H1 (cell line): Measurements from ENCODE around the gene LENG1. TPM values are rescaled to one million over a fixed set of nuclear protein-coding genes. Genes with fewer than 3 reads are reported as not detected.

Experiments used
- CTCF ChIA-PET: fragments of 300-600 bp; sonication (Branson Sonifier 250); formaldehyde crosslinking; loops from one replicate; lab custom pipeline; 2021; ENCODE audit not compliant: partially characterized antibody; lab: Charles Lee
- POLR2A ChIA-PET: fragments of 300-600 bp; sonication (Branson Sonifier 250); formaldehyde crosslinking; loops from one replicate; lab custom pipeline; 2021; ENCODE audit warnings: inconsistent platforms; ENCODE audit not compliant: partially characterized antibody; lab: Charles Lee
- DNase-seq, 2 experiments: peaks; one replicate each; pipeline versions ENCODE4 v3.0.0 to v3.0.0-alpha.2; 2010 to 2022; ENCODE audit warnings: low spot score in 2 of 2, low read depth in 1 of 2, mixed read lengths in 1 of 2
- FAIRE-seq: peaks from 2 replicates; lab custom pipeline; 2011; peaks lifted over from hg19 to GRCh38; lab: Jason Lieb, UNC
- H2AFZ ChIP-seq: 2 replicates; pipeline ENCODE4 v1.8.1; 2012; ENCODE audit warnings: low read length, inconsistent platforms
- H2AK5ac ChIP-seq: 2 replicates; pipeline ENCODE4 v1.6.1; 2013; ENCODE audit warnings: low read depth, low read length
- H2BK120ac ChIP-seq: replicated peaks from 2 replicates; pipeline ENCODE3; 2013; ENCODE audit warnings: low read depth, low read length, inconsistent platforms
- H2BK12ac ChIP-seq: 2 replicates; pipeline ENCODE4 v1.6.1; 2013; ENCODE audit warnings: low read depth, low read length
- H2BK15ac ChIP-seq: 2 replicates; pipeline ENCODE4 v1.6.1; 2013; ENCODE audit warnings: low read length
- H2BK20ac ChIP-seq: 2 replicates; pipeline ENCODE4 v1.6.1; 2013; ENCODE audit warnings: low read length
- H2BK5ac ChIP-seq: 2 replicates; pipeline ENCODE4 v1.6.1; 2013; ENCODE audit warnings: low read depth, low read length
- H3K14ac ChIP-seq: 2 replicates; pipeline ENCODE4 v1.6.1; 2013; ENCODE audit warnings: inconsistent platforms; ENCODE audit not compliant: insufficient read length
- H3K18ac ChIP-seq: 2 replicates; pipeline ENCODE4 v1.6.1; 2013; ENCODE audit warnings: low read length; ENCODE audit errors: extremely low read depth
- H3K23ac ChIP-seq: 2 replicates; pipeline ENCODE4 v1.6.1; 2013; ENCODE audit warnings: inconsistent platforms; ENCODE audit not compliant: insufficient read length
- H3K23me2 ChIP-seq: 2 replicates; pipeline ENCODE4 v1.6.1; 2013; ENCODE audit warnings: low read depth, low read length
- H3K27ac ChIP-seq: 2 replicates; pipeline ENCODE4 v1.6.1; 2011; ENCODE audit warnings: low read depth, low read length, inconsistent platforms
- H3K27me3 ChIP-seq, 4 experiments: replicated peaks in 1 of 4; 1 replicate in 1 of 4; 2 replicates in 3 of 4; pipeline versions ENCODE4 v1.6.1 to v1.8.1; 2011 to 2013; ENCODE audit warnings: low read length in 3 of 4, mild to moderate bottlenecking in 3 of 4, inconsistent platforms in 2 of 4, mixed read lengths in 2 of 4, moderate library complexity in 1 of 4; ENCODE audit not compliant: control insufficient read depth in 3 of 4, insufficient read depth in 3 of 4; ENCODE audit errors: extremely low read depth in 1 of 4
- H3K36me3 ChIP-seq, 4 experiments: 2 replicates each; pipeline versions ENCODE4 v1.6.1 to v1.8.1; 2011 to 2013; ENCODE audit warnings: mild to moderate bottlenecking in 4 of 4, low read length in 3 of 4, moderate library complexity in 2 of 4, control low read depth in 1 of 4, inconsistent platforms in 1 of 4; ENCODE audit not compliant: insufficient read depth in 4 of 4, control insufficient read depth in 2 of 4
- H3K4ac ChIP-seq: replicated peaks from 2 replicates; pipeline ENCODE3; 2013; ENCODE audit warnings: low read length, low read depth, mixed read lengths, inconsistent platforms; ENCODE audit not compliant: insufficient read length
- H3K4me1 ChIP-seq, 4 experiments: replicated peaks in 1 of 4; 1 replicate in 1 of 4; 2 replicates in 3 of 4; pipeline versions ENCODE4 v1.6.1 to v1.8.1; 2011 to 2013; ENCODE audit warnings: low read length in 3 of 4, inconsistent platforms in 2 of 4, mixed read lengths in 1 of 4; ENCODE audit not compliant: insufficient read depth in 4 of 4, control insufficient read depth in 3 of 4
- H3K4me2 ChIP-seq, 2 experiments: 2 replicates each; pipeline versions ENCODE4 v1.6.1 to v1.8.1; 2011 to 2013; ENCODE audit warnings: low read depth in 2 of 2, low read length in 2 of 2, control low read depth in 1 of 2, inconsistent platforms in 1 of 2, mild to moderate bottlenecking in 1 of 2; ENCODE audit not compliant: insufficient read depth in 1 of 2
- H3K4me3 ChIP-seq, 4 experiments: fragments of 200-600, 300-600 bp in 1 of 4; sonication (generic), shearing (Covaris generic), sonication (Bioruptor Twin) in 1 of 4; 2 replicates each; pipeline versions ENCODE4 v1.5.1 to v1.8.1; 2011 to 2016; ENCODE audit warnings: low read length in 4 of 4, low read depth in 3 of 4, control low read depth in 2 of 4, inconsistent platforms in 2 of 4, mild to moderate bottlenecking in 2 of 4, mixed read lengths in 1 of 4, moderate library complexity in 1 of 4; ENCODE audit not compliant: insufficient read depth in 2 of 4; ENCODE audit errors: extremely low read depth in 1 of 4
- H3K56ac ChIP-seq: replicated peaks from 2 replicates; pipeline ENCODE3; 2013; ENCODE audit warnings: low read depth, mild to moderate bottlenecking, mixed read lengths, low read length, inconsistent platforms; ENCODE audit not compliant: insufficient read length
- H3K79me1 ChIP-seq: 2 replicates; pipeline ENCODE4 v1.6.1; 2013; ENCODE audit warnings: low read depth, low read length, control low read depth
- H3K79me2 ChIP-seq, 2 experiments: 2 replicates each; pipeline versions ENCODE4 v1.6.1 to v1.8.1; 2012 to 2013; ENCODE audit warnings: low read length in 2 of 2, mild to moderate bottlenecking in 2 of 2, inconsistent platforms in 1 of 2; ENCODE audit not compliant: insufficient read depth in 2 of 2, control insufficient read depth in 1 of 2
- H3K9ac ChIP-seq, 4 experiments: replicated peaks in 1 of 4; 1 replicate in 1 of 4; 2 replicates in 3 of 4; pipeline versions ENCODE4 v1.6.1 to v1.8.1; 2011 to 2013; ENCODE audit warnings: low read depth in 3 of 4, low read length in 3 of 4, control low read depth in 2 of 4, mild to moderate bottlenecking in 2 of 4, moderate library complexity in 2 of 4, inconsistent platforms in 1 of 4; ENCODE audit errors: extremely low read depth in 1 of 4
- H3K9me3 ChIP-seq, 2 experiments: 2 replicates each; pipeline versions ENCODE4 v1.6.1 to v1.8.1; 2012 to 2013; ENCODE audit warnings: mild to moderate bottlenecking in 2 of 2, moderate library complexity in 2 of 2, control low read depth in 1 of 2, inconsistent platforms in 1 of 2, low read depth in 1 of 2, low read length in 1 of 2, mixed read lengths in 1 of 2; ENCODE audit not compliant: insufficient read depth in 2 of 2
- H4K20me1 ChIP-seq, 2 experiments: replicated peaks in 1 of 2; 2 replicates each; pipeline versions ENCODE3 to v1.8.1; 2011 to 2013; ENCODE audit warnings: inconsistent platforms in 2 of 2, low read length in 2 of 2, mild to moderate bottlenecking in 1 of 2; ENCODE audit not compliant: insufficient read depth in 2 of 2, control insufficient read depth in 1 of 2
- H4K5ac ChIP-seq: 2 replicates; pipeline ENCODE4 v1.6.1; 2013; ENCODE audit warnings: low read length, low read depth, mixed read lengths, inconsistent platforms; ENCODE audit not compliant: insufficient read length
- H4K8ac ChIP-seq: 2 replicates; pipeline ENCODE4 v1.8.0; 2013; ENCODE audit warnings: mild to moderate bottlenecking, moderate library complexity, low read length, inconsistent platforms; ENCODE audit not compliant: insufficient read depth; ENCODE audit errors: extremely low read depth
- H4K91ac ChIP-seq: replicated peaks from 2 replicates; pipeline ENCODE3; 2013; ENCODE audit warnings: low read length, mixed read lengths, inconsistent platforms; ENCODE audit not compliant: insufficient read length
- CREB1 ChIP-seq: IDR thresholded peaks from 2 replicates; pipeline ENCODE4 v1.6.1; 2012; ENCODE audit warnings: inconsistent platforms
- CTBP2 ChIP-seq: IDR thresholded peaks from 2 replicates; pipeline ENCODE4 v1.7.0; 2011; ENCODE audit warnings: borderline replicate concordance, mild to moderate bottlenecking, moderate library complexity, mixed read lengths, low read length; ENCODE audit not compliant: insufficient read depth, insufficient read length
- HDAC2 ChIP-seq, 2 experiments: fragments of 300-600 bp in 1 of 2; sonication (generic) in 1 of 2; IDR thresholded peaks; 2 replicates each; pipeline ENCODE4 v1.6.1; 2011 to 2012; ENCODE audit warnings: low read depth in 2 of 2, low read length in 2 of 2, mild to moderate bottlenecking in 2 of 2, moderate library complexity in 2 of 2, borderline replicate concordance in 1 of 2, inconsistent platforms in 1 of 2
- JUND ChIP-seq: IDR thresholded peaks from 2 replicates; pipeline ENCODE4 v1.6.1; 2011; ENCODE audit warnings: mild to moderate bottlenecking, improper control_type of control experiment, low read length
- MAX ChIP-seq: IDR thresholded peaks from 2 replicates; pipeline ENCODE4 v1.6.1; 2012; ENCODE audit warnings: inconsistent platforms
- NANOG ChIP-seq: IDR thresholded peaks from 2 replicates; pipeline ENCODE4 v1.6.1; 2011; ENCODE audit warnings: low read length, low read depth, mild to moderate bottlenecking, inconsistent platforms; ENCODE audit not compliant: insufficient read depth, poor library complexity, severe bottlenecking
- POLR2A ChIP-seq, 2 experiments: IDR thresholded peaks; 1 replicate in 1 of 2; 2 replicates in 1 of 2; pipeline ENCODE4 v1.6.1; 2011; ENCODE audit warnings: low read depth in 2 of 2, low read length in 2 of 2, mild to moderate bottlenecking in 2 of 2; ENCODE audit errors: control extremely low read depth in 1 of 2
- POLR2AphosphoS5 ChIP-seq: IDR thresholded peaks from 2 replicates; pipeline ENCODE4 v1.6.1; 2011; ENCODE audit warnings: low read depth, low read length
- SRF ChIP-seq: IDR thresholded peaks from 2 replicates; pipeline ENCODE4 v1.6.1; 2011; ENCODE audit warnings: mild to moderate bottlenecking, low read depth, low read length, moderate library complexity
- USF2 ChIP-seq: IDR thresholded peaks from 2 replicates; pipeline ENCODE4 v1.6.1; 2011; ENCODE audit warnings: low read length, improper control_type of control experiment
- WGBS, 2 experiments: shearing (Covaris generic) in 1 of 2; methylation state at CpG; one replicate each; pipeline versions ENCODE4 v1.1.6 to v1.1.7; 2013 to 2015; ENCODE audit warnings: low lambda C conversion rate in 2 of 2, mixed read lengths in 2 of 2, inconsistent platforms in 1 of 2, low coverage in 1 of 2, missing lambda C conversion rate in 1 of 2; ENCODE audit not compliant: insufficient replicate concordance in 2 of 2, insufficient coverage in 1 of 2, insufficient read length in 1 of 2; ENCODE audit errors: extremely low coverage in 1 of 2, missing lambda C conversion rate in 1 of 2; 5-methylcytosine and 5-hydroxymethylcytosine counted together
- polyA plus RNA-seq, 7 experiments: library from polyadenylated mRNA; depleted of rRNA in 3 of 7; stranded (reverse) in 5 of 7; unstranded in 2 of 7; fragments of >200 nt in 5 of 7; fragments of 200-250 nt in 2 of 7; gene quantifications; 1 replicate in 5 of 7; 2 replicates in 1 of 7; 4 replicates in 1 of 7; pipeline versions ENCODE4 v1.2.1 to v1.2.3, GENCODE V29; 2011 to 2013; ENCODE audit warnings: missing spikeins in 2 of 7, mixed read lengths in 2 of 7
- total RNA-seq: library from RNA; stranded (reverse); fragmentation: NEBNext Ultra II Directional; extraction: Animal tissue kit (Norgen Biotek cat#: 25700); gene quantifications from 2 replicates; pipeline ENCODE4 v1.2.1, GENCODE V29; 2021

LENG1 gene
- total and polyA plus RNA-seq, 2 of the 8 experiments (the other 6 are each of a cell fraction or from before 2014, with no cell fraction given) = 1.2 to 4.4 TPM

- Histone ChIP-seq H2AFZ (no peak overlapping the region), H3K4ac (no peak overlapping the region), H3K18ac (no peak overlapping the region), H3K14ac (no peak overlapping the region), H3K79me1 (peaks cover 21% of the 10 kb centered on the region), H3K23ac (no peak overlapping the region), H2BK20ac (no peak overlapping the region), H2BK120ac (no peak overlapping the region), H3K9ac (no peak overlapping the region; a peak in 1 of 7 replicates), H4K91ac (no peak overlapping the region), H3K4me1 (peaks cover 12 to 25% (median 19%) of the 10 kb centered on the region in 4 experiments), H4K20me1 (peaks cover 57 to 63% of the 10 kb centered on the region in 2 experiments), H3K36me3 (peaks cover 47 to 71% (median 63%) of the 10 kb centered on the region in 4 experiments), H2BK15ac (no peak overlapping the region), H4K8ac (peak overlapping the region; percentile 20), H3K56ac (no peak overlapping the region), H2AK5ac (no peak overlapping the region), H3K27me3 (no peaks in the 10 kb centered on the region), H3K4me2 (peak overlapping the region; percentile 4 to 22; a peak in 1 of 4 replicates), H3K79me2 (peaks cover 30 to 57% of the 10 kb centered on the region in 2 experiments), H2BK12ac (no peak overlapping the region), H4K5ac (no peak overlapping the region), H3K23me2 (peaks cover 20% of the 10 kb centered on the region), H2BK5ac (0 out of 2 replicates have a peak overlapping the region, but pooled peaks have one; percentile 3), H3K27ac (no peak overlapping the region), H3K4me3 (0 out of 8 replicates have a peak overlapping the region, but pooled peaks of 1 of the 4 experiments have one; percentile 10), H3K9me3 (no peaks in the 10 kb centered on the region)
- WGBS, 2 experiments = 93% methylated on average over 24 of the region's 27 CpGs; no CpG with 5 or more reads in 1 of the 2 experiments
- no peak for FAIRE-seq
- no peak for DNase-seq
- ChIA-PET CTCF (interaction anchor here (0.8 to 1.0 kb wide), 2 partner anchors 9 to 36 kb away, joined by 3 to 4 read pairs; no protein-coding TSS in a partner anchor), POLR2A (interaction anchor here (0.7 to 23.4 kb wide), 22 partner anchors 11 to 216 kb away, joined by 3 to 909 read pairs (median 5); partner anchors contain the start of genes LILRB3, MBOAT7, RPS9 and TMC4)
- TF ChIP-seq USF2 = no peak
- TF ChIP-seq POLR2A (IDR thresholded peaks at IDR 0.05; ENCODE audit: control extremely low read depth in 1 of 2, low read depth in 2 of 2, low read length in 2 of 2) = peak; percentile 16 to 30; a peak in 2 of 3 replicates
- TF ChIP-seq JUND = no peak
- TF ChIP-seq CREB1 = no peak
- no peak for TF ChIP-seq CTBP2
- no peak for TF ChIP-seq HDAC2 (IDR thresholded peaks at IDR 0.05; ENCODE audit: borderline replicate concordance in 1 of 2, low read depth in 2 of 2, low read length in 2 of 2)
- TF ChIP-seq MAX = no peak
- no peak for TF ChIP-seq NANOG
- no peak for TF ChIP-seq SRF
- TF ChIP-seq POLR2AphosphoS5 = peak; percentile 76; the same call in 1 of the 2 replicates
These were observed 46.7 kb upstream of the LENG1 start for GRCh38 chr19:54206030-54206830.
